ENCODE data around the gene PRIMA1. TPM values are rescaled to one million over a fixed set of nuclear protein-coding genes. Genes with fewer than 3 reads are reported as not detected.

The PRIMA1 gene
- total RNA-seq, 1 experiment from 2014 or later = 1.0 TPM

- Mint-ChIP-seq H3K27ac (ENCODE audit: unreplicated experiment) (no peak overlapping the region), H3K27me3 (ENCODE audit: insufficient read depth, unreplicated experiment) (peaks cover 5% of the 10 kb centered on the region), H3K4me1 (ENCODE audit: low read depth, unreplicated experiment) (peaks cover 9% of the 10 kb centered on the region), H3K4me3 (ENCODE audit: unreplicated experiment) (no peak overlapping the region), H3K36me3 (ENCODE audit: insufficient read depth, unreplicated experiment) (no peaks in the 10 kb centered on the region), H3K9me3 (ENCODE audit: unreplicated experiment) (no peaks in the 10 kb centered on the region)
- intact Hi-C loops (cut with micrococcal nuclease; ENCODE audit: unreplicated experiment) = no loop called here
- H3K4me3 ChIP-seq (ENCODE audit: low read depth, low read length) = no peak overlapping the region
- no peaks in the 10 kb centered on the region; the same call in 1 of the 2 replicates for H3K27me3 ChIP-seq (replicated peaks; ENCODE audit: control insufficient read depth, insufficient read depth, low read length)
- ChIA-PET CTCF (no interaction called here), POLR2A (no interaction called here)
- H3K4me1 ChIP-seq = no peaks in the 10 kb centered on the region
- BruUV-seq (replicated peaks) = no TSS peak
- TF ChIP-seq, protein P1, sequence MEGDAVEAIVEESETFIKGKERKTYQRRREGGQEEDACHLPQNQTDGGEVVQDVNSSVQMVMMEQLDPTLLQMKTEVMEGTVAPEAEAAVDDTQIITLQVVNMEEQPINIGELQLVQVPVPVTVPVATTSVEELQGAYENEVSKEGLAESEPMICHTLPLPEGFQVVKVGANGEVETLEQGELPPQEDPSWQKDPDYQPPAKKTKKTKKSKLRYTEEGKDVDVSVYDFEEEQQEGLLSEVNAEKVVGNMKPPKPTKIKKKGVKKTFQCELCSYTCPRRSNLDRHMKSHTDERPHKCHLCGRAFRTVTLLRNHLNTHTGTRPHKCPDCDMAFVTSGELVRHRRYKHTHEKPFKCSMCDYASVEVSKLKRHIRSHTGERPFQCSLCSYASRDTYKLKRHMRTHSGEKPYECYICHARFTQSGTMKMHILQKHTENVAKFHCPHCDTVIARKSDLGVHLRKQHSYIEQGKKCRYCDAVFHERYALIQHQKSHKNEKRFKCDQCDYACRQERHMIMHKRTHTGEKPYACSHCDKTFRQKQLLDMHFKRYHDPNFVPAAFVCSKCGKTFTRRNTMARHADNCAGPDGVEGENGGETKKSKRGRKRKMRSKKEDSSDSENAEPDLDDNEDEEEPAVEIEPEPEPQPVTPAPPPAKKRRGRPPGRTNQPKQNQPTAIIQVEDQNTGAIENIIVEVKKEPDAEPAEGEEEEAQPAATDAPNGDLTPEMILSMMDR (IDR thresholded peaks at IDR 0.05; ENCODE audit: insufficient read depth in 1 of 2, low read depth in 1 of 2, low read length in 1 of 2, severe bottlenecking in 1 of 2, unreplicated experiment in 1 of 2) = no peak
- no peaks in the 10 kb centered on the region for H3K36me3 ChIP-seq (ENCODE audit: control insufficient read depth, insufficient read depth, low read length)
- no peak for DNase-seq
- no peaks in the 10 kb centered on the region for H3K9me3 ChIP-seq
Observed at GRCh38 chr14:93706360-93706955, 81.8 kb downstream of the PRIMA1 start.

GRCh38 chr14:93705513-93706156, 82.7 kb downstream of the PRIMA1 start:
- H3K4me1 ChIP-seq = no peaks in the 10 kb centered on the region
- no peak overlapping the region for H3K4me3 ChIP-seq (ENCODE audit: low read depth, low read length)
- no peaks in the 10 kb centered on the region for H3K9me3 ChIP-seq
- H3K27ac Mint-ChIP-seq (ENCODE audit: unreplicated experiment) = no peak overlapping the region
- BruUV-seq (replicated peaks) = no TSS peak
- H3K27me3 Mint-ChIP-seq (ENCODE audit: insufficient read depth, unreplicated experiment) = peaks cover 5% of the 10 kb centered on the region
- H3K36me3 Mint-ChIP-seq (ENCODE audit: insufficient read depth, unreplicated experiment) = no peaks in the 10 kb centered on the region
- H3K36me3 ChIP-seq (ENCODE audit: control insufficient read depth, insufficient read depth, low read length) = no peaks in the 10 kb centered on the region
- no peaks in the 10 kb centered on the region for H3K9me3 Mint-ChIP-seq (ENCODE audit: unreplicated experiment)
- peaks cover 9% of the 10 kb centered on the region for H3K4me1 Mint-ChIP-seq (ENCODE audit: low read depth, unreplicated experiment)
- DNase-seq = no peak
- POLR2A ChIA-PET = interaction anchor here (0.7 kb wide), 1 partner anchor 721 kb away, joined by 6 read pairs; no protein-coding TSS in a partner anchor
- no peak overlapping the region for H3K4me3 Mint-ChIP-seq (ENCODE audit: unreplicated experiment)
- CTCF ChIA-PET = no interaction called here
- no peaks in the 10 kb centered on the region; the same call in 1 of the 2 replicates for H3K27me3 ChIP-seq (replicated peaks; ENCODE audit: control insufficient read depth, insufficient read depth, low read length)
- TF ChIP-seq, protein P1 (IDR thresholded peaks at IDR 0.05; ENCODE audit: insufficient read depth in 1 of 2, low read depth in 1 of 2, low read length in 1 of 2, severe bottlenecking in 1 of 2, unreplicated experiment in 1 of 2) = no peak
- intact Hi-C loops (cut with micrococcal nuclease; ENCODE audit: unreplicated experiment) = no loop called here

DNA sequence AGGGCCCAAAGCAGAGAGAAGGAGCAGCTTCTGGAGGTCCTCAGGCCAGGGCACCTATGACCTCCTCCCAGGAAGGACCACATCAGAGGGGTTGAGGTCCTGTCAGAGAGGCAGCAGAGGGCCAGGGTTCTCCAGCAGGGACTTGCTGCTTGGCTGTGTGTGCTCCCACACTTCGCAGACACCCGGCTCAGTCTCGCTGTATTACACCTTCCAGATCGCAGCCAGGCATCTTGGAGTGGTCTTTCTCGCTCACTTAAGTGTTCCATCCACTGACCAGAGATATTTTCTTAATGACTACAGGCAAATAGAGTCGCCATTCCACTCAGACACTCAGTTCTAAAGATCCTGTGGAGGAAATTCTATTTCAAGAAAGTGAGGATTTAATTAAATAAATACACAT, 84.3 kb downstream of the PRIMA1 start:
- H3K4me3 ChIP-seq (ENCODE audit: low read depth, low read length) = no peak overlapping the region
- peaks cover 9% of the 10 kb centered on the region for H3K27me3 Mint-ChIP-seq (ENCODE audit: insufficient read depth, unreplicated experiment)
- H3K4me1 ChIP-seq = no peaks in the 10 kb centered on the region
- no peaks in the 10 kb centered on the region for H3K36me3 ChIP-seq (ENCODE audit: control insufficient read depth, insufficient read depth, low read length)
- no peak overlapping the region for H3K4me3 Mint-ChIP-seq (ENCODE audit: unreplicated experiment)
- H3K36me3 Mint-ChIP-seq (ENCODE audit: insufficient read depth, unreplicated experiment) = no peaks in the 10 kb centered on the region
- no peak for DNase-seq
- H3K27ac Mint-ChIP-seq (ENCODE audit: unreplicated experiment) = no peak overlapping the region
- no peaks in the 10 kb centered on the region for H3K9me3 ChIP-seq
- TF ChIP-seq, protein P1 (IDR thresholded peaks at IDR 0.05; ENCODE audit: insufficient read depth in 1 of 2, low read depth in 1 of 2, low read length in 1 of 2, severe bottlenecking in 1 of 2, unreplicated experiment in 1 of 2) = no peak
- no TSS peak for BruUV-seq (replicated peaks)
- POLR2A ChIA-PET = no interaction called here
- peaks cover 5% of the 10 kb centered on the region for H3K4me1 Mint-ChIP-seq (ENCODE audit: low read depth, unreplicated experiment)
- H3K9me3 Mint-ChIP-seq (ENCODE audit: unreplicated experiment) = no peaks in the 10 kb centered on the region
- CTCF ChIA-PET = interaction anchor here (0.6 kb wide), 1 partner anchor 31 kb away, joined by 4 read pairs; no protein-coding TSS in a partner anchor
- no peaks in the 10 kb centered on the region; the same call in 1 of the 2 replicates for H3K27me3 ChIP-seq (replicated peaks; ENCODE audit: control insufficient read depth, insufficient read depth, low read length)
- intact Hi-C loops (cut with micrococcal nuclease; ENCODE audit: unreplicated experiment) = no loop called here
